GM23338 (cell line): Measurements from ENCODE around the gene MRGPRF. TPM values are rescaled to one million over a fixed set of nuclear protein-coding genes. Genes with fewer than 3 reads are reported as not detected.

ENCODE experiments used
- ATAC-seq: fragments of 200-7000 bp; cut with Tn5 transposase; 3 replicates; pipeline ENCODE4 v1.9.1; 2020
- DNase-seq: peaks from one replicate; pipeline ENCODE4 v3.0.0-alpha.2; 2015; ENCODE audit warnings: low spot score
- H2AFZ ChIP-seq: fragments of 200-600 bp; sonication (generic); 2 replicates; pipeline ENCODE4 v1.8.0; 2016; ENCODE audit warnings: antibody characterized with exemption, mild to moderate bottlenecking, moderate library complexity
- H3F3A ChIP-seq: fragments of 200-600 bp; sonication (generic); replicated peaks from 2 replicates; pipeline ENCODE4 v1.8.0; 2017; ENCODE audit warnings: antibody characterized with exemption, mixed run types, low read depth
- H3K27ac ChIP-seq: fragments of 200-600 bp; sonication (generic); 2 replicates; pipeline ENCODE4 v1.6.1; 2016; ENCODE audit warnings: low read depth
- H3K27me3 ChIP-seq: fragments of 200-600 bp; sonication (generic); 2 replicates; pipeline ENCODE4 v1.8.0; 2016; ENCODE audit warnings: mild to moderate bottlenecking, mixed run types, moderate library complexity; ENCODE audit not compliant: insufficient read depth
- H3K36me3 ChIP-seq: fragments of 200-600 bp; sonication (generic); 2 replicates; pipeline ENCODE4 v1.8.0; 2016; ENCODE audit warnings: mild to moderate bottlenecking; ENCODE audit not compliant: insufficient read depth
- H3K4me1 ChIP-seq: fragments of 200-600 bp; sonication (generic); 2 replicates; pipeline ENCODE4 v1.8.0; 2016; ENCODE audit warnings: mild to moderate bottlenecking, moderate library complexity; ENCODE audit not compliant: insufficient read depth
- H3K4me2 ChIP-seq: fragments of 200-600 bp; sonication (generic); 2 replicates; pipeline ENCODE4 v1.7.1; 2017; ENCODE audit warnings: mixed run types
- H3K4me3 ChIP-seq: fragments of 200-600 bp; sonication (generic); 2 replicates; pipeline ENCODE4 v1.6.1; 2016; ENCODE audit warnings: mixed run types
- H3K79me2 ChIP-seq: fragments of 200-600 bp; sonication (generic); replicated peaks from 2 replicates; pipeline ENCODE4 v1.8.0; 2017; ENCODE audit warnings: mild to moderate bottlenecking; ENCODE audit not compliant: insufficient read depth
- H3K9me2 ChIP-seq: fragments of 200-600 bp; sonication (generic); 2 replicates; pipeline ENCODE4 v1.8.0; 2017; ENCODE audit not compliant: insufficient read depth
- H4K20me1 ChIP-seq: fragments of 200-600 bp; sonication (generic); replicated peaks from 2 replicates; pipeline ENCODE4 v1.8.0; 2017; ENCODE audit warnings: mild to moderate bottlenecking; ENCODE audit not compliant: insufficient read depth
- H3K27ac Mint-ChIP-seq: 2 replicates; pipeline ENCODE4 v1.8.0; 2020; ENCODE audit warnings: inconsistent platforms, mild to moderate bottlenecking, moderate library complexity, mixed read lengths
- H3K27me3 Mint-ChIP-seq: 3 replicates; pipeline ENCODE4 v1.8.0; 2022; ENCODE audit warnings: low read depth, mild to moderate bottlenecking, moderate library complexity, mixed read lengths, inconsistent platforms; ENCODE audit not compliant: insufficient read depth, poor library complexity
- H3K36me3 Mint-ChIP-seq: 3 replicates; pipeline ENCODE4 v1.8.0; 2021; ENCODE audit warnings: low read depth, mild to moderate bottlenecking, inconsistent platforms, moderate library complexity, mixed read lengths
- H3K4me1 Mint-ChIP-seq: 3 replicates; pipeline ENCODE4 v1.8.0; 2020; ENCODE audit warnings: mild to moderate bottlenecking, inconsistent platforms, mixed read lengths
- H3K4me3 Mint-ChIP-seq: 3 replicates; pipeline ENCODE4 v1.8.0; 2021; ENCODE audit warnings: moderate library complexity, mild to moderate bottlenecking, inconsistent platforms, mixed read lengths
- H3K9me3 Mint-ChIP-seq: 3 replicates; pipeline ENCODE4 v1.8.0; 2020; ENCODE audit warnings: moderate library complexity, mild to moderate bottlenecking, inconsistent platforms, mixed read lengths
- CREB1 ChIP-seq: fragments of 250-450 bp; sonication (Bioruptor Pico); IDR thresholded peaks from 2 replicates; pipeline ENCODE4 v1.5.0; 2020; ENCODE audit warnings: low read depth, mild to moderate bottlenecking, moderate library complexity
- ETS1 ChIP-seq: IDR thresholded peaks from 2 replicates; pipeline ENCODE4 v1.6.1; 2016; ENCODE audit warnings: antibody characterized with exemption
- EZH2phosphoT487 ChIP-seq: fragments of 200-600 bp; sonication (generic); IDR thresholded peaks from one replicate; pipeline ENCODE4 v1.8.1; 2018; ENCODE audit warnings: antibody characterized with exemption; ENCODE audit not compliant: unreplicated experiment
- REST ChIP-seq: IDR thresholded peaks from one replicate; pipeline ENCODE4 v1.6.1; 2018; ENCODE audit warnings: antibody characterized with exemption; ENCODE audit not compliant: unreplicated experiment
- STAT1 ChIP-seq: IDR thresholded peaks from one replicate; pipeline ENCODE4 v1.6.1; 2016; ENCODE audit warnings: antibody characterized with exemption; ENCODE audit not compliant: unreplicated experiment
- ZNF114 ChIP-seq: fragments of 250-450 bp; sonication (Bioruptor Pico); IDR thresholded peaks from 2 replicates; pipeline ENCODE4 v1.5.0; 2020; ENCODE audit warnings: mild to moderate bottlenecking, moderate library complexity
- ZNF331 ChIP-seq: fragments of 250-450 bp; sonication (Bioruptor Pico); IDR thresholded peaks from 2 replicates; pipeline ENCODE4 v1.5.0; 2020; ENCODE audit warnings: low read depth, mild to moderate bottlenecking, moderate library complexity
- ZNF462 ChIP-seq: fragments of 250-450 bp; sonication (Bioruptor Pico); IDR thresholded peaks from 2 replicates; pipeline ENCODE4 v1.5.0; 2020; ENCODE audit warnings: mild to moderate bottlenecking, moderate library complexity
- polyA plus RNA-seq: library from polyadenylated mRNA; unstranded; fragments of >200 nt; fragmentation: Nextera tagmentation; extraction: Ambion mirVana; gene quantifications from 2 replicates; pipeline ENCODE4 v1.2.1, GENCODE V29; 2016
- total RNA-seq: library from RNA; depleted of rRNA; stranded (reverse); fragments of >200 nt; shearing (Covaris generic); gene quantifications from 2 replicates; pipeline ENCODE4 v1.2.3, GENCODE V29; 2014

The MRGPRF gene
- total and polyA plus RNA-seq, 2 experiments from 2014 or later = 3.3 to 9.0 TPM

GRCh38 chr11:69010361-69010891, 2.6 kb downstream of the MRGPRF start:
- H3K36me3 Mint-ChIP-seq = peaks cover under 1% of the 10 kb centered on the region; the same call in 1 of the 3 replicates
- Histone ChIP-seq H3K27me3 (no peaks in the 10 kb centered on the region; the same call in 1 of the 2 replicates), H4K20me1 (no peaks in the 10 kb centered on the region), H3F3A (no peaks in the 10 kb centered on the region), H3K79me2 (no peaks in the 10 kb centered on the region), H3K4me2 (peak overlapping the region; percentile 89), H3K4me1 (peaks cover 37% of the 10 kb centered on the region), H3K4me3 (peak overlapping the region; percentile 43), H3K27ac (no peak overlapping the region), H2AFZ (peak overlapping the region; percentile 74; the same call in 1 of the 2 replicates), H3K36me3 (no peaks in the 10 kb centered on the region), H3K9me2 (no peaks in the 10 kb centered on the region)
- peaks cover 32% of the 10 kb centered on the region for H3K4me1 Mint-ChIP-seq
- no peak overlapping the region; the same call in 1 of the 3 replicates for H3K4me3 Mint-ChIP-seq
- no peak overlapping the region for H3K27ac Mint-ChIP-seq
- DNase-seq (no peak), ATAC-seq (no peak)
- TF ChIP-seq ZNF331 (CRISPR knock-in tag) (no peak), REST (no peak), STAT1 (no peak), ZNF114 (no peak), EZH2phosphoT487 (no peak), CREB1 (no peak), ZNF462 (CRISPR knock-in tag) (no peak), ETS1 (no peak)
- peaks cover 28% of the 10 kb centered on the region for H3K27me3 Mint-ChIP-seq
- H3K9me3 Mint-ChIP-seq = no peaks in the 10 kb centered on the region; the same call in 2 of the 3 replicates
